ENCODE measurements around the gene MLLT10. TPM values are rescaled to one million over a fixed set of nuclear protein-coding genes. Genes with fewer than 3 reads are reported as not detected.

The MLLT10 gene
- total and polyA plus RNA-seq, 2 of the 8 experiments (the other 6 are each of a cell fraction or from before 2014, with no cell fraction given), result 53.1 to 62.1 TPM

- CTCF ChIA-PET (ENCODE audit: partially characterized antibody), result interaction anchor here (0.8 to 2.6 kb wide), 4 partner anchors 9 to 653 kb away, joined by 3 to 11 read pairs (median 3); no protein-coding TSS in a partner anchor
- Histone ChIP-seq H3K14ac (ENCODE audit: insufficient read length) (no peak overlapping the region), H3K4ac (replicated peaks; ENCODE audit: insufficient read length, low read depth, low read length) (no peak overlapping the region), H2AFZ (ENCODE audit: low read length) (no peak overlapping the region), H3K4me2 (ENCODE audit: insufficient read depth in 1 of 2, low read depth in 2 of 2, low read length in 2 of 2) (no peak overlapping the region), H2BK15ac (ENCODE audit: low read length) (no peak overlapping the region), H3K4me3 (ENCODE audit: extremely low read depth in 1 of 4, insufficient read depth in 2 of 4, low read depth in 3 of 4, low read length in 4 of 4) (no peak overlapping the region), H3K23ac (ENCODE audit: insufficient read length) (no peak overlapping the region), H2AK5ac (ENCODE audit: low read depth, low read length) (no peak overlapping the region), H3K9me3 (ENCODE audit: insufficient read depth in 2 of 2, low read depth in 1 of 2, low read length in 1 of 2) (no peaks in the 10 kb centered on the region), H4K5ac (ENCODE audit: insufficient read length, low read depth, low read length) (no peak overlapping the region), H2BK12ac (ENCODE audit: low read depth, low read length) (no peak overlapping the region), H4K91ac (replicated peaks; ENCODE audit: insufficient read length, low read length) (no peak overlapping the region), H4K20me1 (replicated peaks in 1 of 2; ENCODE audit: control insufficient read depth in 1 of 2, insufficient read depth in 2 of 2, low read length in 2 of 2) (no peaks in the 10 kb centered on the region), H2BK120ac (replicated peaks; ENCODE audit: low read depth, low read length) (no peak overlapping the region), H3K27me3 (replicated peaks in 1 of 4; ENCODE audit: control insufficient read depth in 3 of 4, extremely low read depth in 1 of 4, insufficient read depth in 3 of 4, low read length in 3 of 4) (no peaks in the 10 kb centered on the region), H3K27ac (ENCODE audit: low read depth, low read length) (no peak overlapping the region), H3K56ac (replicated peaks; ENCODE audit: insufficient read length, low read depth, low read length) (no peak overlapping the region), H3K4me1 (replicated peaks in 1 of 4; ENCODE audit: control insufficient read depth in 3 of 4, insufficient read depth in 4 of 4, low read length in 3 of 4) (peaks cover 3 to 4% (median 3%) of the 10 kb centered on the region in 4 experiments; a peak in 4 of 7 replicates), H2BK20ac (ENCODE audit: low read length) (no peak overlapping the region), H3K9ac (replicated peaks in 1 of 4; ENCODE audit: extremely low read depth in 1 of 4, low read depth in 3 of 4, low read length in 3 of 4) (no peak overlapping the region), H3K18ac (ENCODE audit: extremely low read depth, low read length) (no peak overlapping the region), H3K79me2 (ENCODE audit: control insufficient read depth in 1 of 2, insufficient read depth in 2 of 2, low read length in 2 of 2) (peaks cover 0 to 6% of the 10 kb centered on the region in 2 experiments; a peak in 2 of 4 replicates), H3K36me3 (ENCODE audit: control insufficient read depth in 2 of 4, insufficient read depth in 4 of 4, low read length in 3 of 4) (peaks cover 2 to 52% (median 21%) of the 10 kb centered on the region in 4 experiments; a peak in 6 of 8 replicates), H3K23me2 (ENCODE audit: low read depth, low read length) (no peaks in the 10 kb centered on the region), H4K8ac (ENCODE audit: extremely low read depth, insufficient read depth, low read length) (no peak overlapping the region), H2BK5ac (ENCODE audit: low read depth, low read length) (no peak overlapping the region), H3K79me1 (ENCODE audit: low read depth, low read length) (0 out of 2 replicates have a peak, but pooled peaks cover 3% of the 10 kb centered on the region)
- no peak for FAIRE-seq
- POLR2A ChIA-PET (ENCODE audit: partially characterized antibody), result interaction anchor here (1.2 to 3.2 kb wide), 3 partner anchors 13 to 238 kb away, joined by 3 to 10 read pairs (median 4); no protein-coding TSS in a partner anchor
- no peak for TF ChIP-seq RBBP5 (IDR thresholded peaks at IDR 0.05; ENCODE audit: borderline replicate concordance, low read depth, low read length)
- no peak for TF ChIP-seq CREB1 (IDR thresholded peaks at IDR 0.05)
- no peak for TF ChIP-seq KDM5A (IDR thresholded peaks at IDR 0.05; ENCODE audit: low read length)
- TF ChIP-seq GTF2F1 (IDR thresholded peaks at IDR 0.05; ENCODE audit: borderline replicate concordance, low read depth, low read length), result no peak
- no peak for DNase-seq (ENCODE audit: low read depth in 1 of 2, low spot score in 2 of 2)
- 79% methylated on average over 6 of the region's 6 CpGs; no CpG with 5 or more reads in 1 of the 2 experiments for WGBS, 2 experiments (ENCODE audit: extremely low coverage in 1 of 2, insufficient coverage in 1 of 2, insufficient read length in 1 of 2, insufficient replicate concordance in 2 of 2, low coverage in 1 of 2, low lambda C conversion rate in 2 of 2, missing lambda C conversion rate in 1 of 2)
Measured at GRCh38 chr10:21733710-21734109, 199.7 kb downstream of the MLLT10 start.
